Endodermal cell (in vitro differentiated cells): ENCODE data around the gene GSX2. TPM values are rescaled to one million over a fixed set of nuclear protein-coding genes. Genes with fewer than 3 reads are reported as not detected.

Source experiments
- DNase-seq: peaks from one replicate; pipeline ENCODE4 v3.0.0-alpha.2; 2017
- H3K27ac ChIP-seq: 2 replicates; pipeline ENCODE4 v1.5.1; 2013; ENCODE audit warnings: mild to moderate bottlenecking, low read depth, low read length, moderate library complexity
- H3K27me3 ChIP-seq: 2 replicates; pipeline ENCODE4 v1.6.1; 2013; ENCODE audit warnings: mild to moderate bottlenecking, low read length, moderate library complexity; ENCODE audit not compliant: insufficient read depth, control insufficient read depth, poor library complexity, severe bottlenecking
- H3K36me3 ChIP-seq: 2 replicates; pipeline ENCODE4 v1.7.0; 2013; ENCODE audit warnings: mild to moderate bottlenecking, low read length, moderate library complexity; ENCODE audit not compliant: control insufficient read depth, insufficient read depth
- H3K4me1 ChIP-seq: one replicate; pipeline ENCODE4 v1.7.0; 2013; ENCODE audit warnings: low read length; ENCODE audit not compliant: control insufficient read depth, insufficient read depth
- H3K4me3 ChIP-seq: 2 replicates; pipeline ENCODE4 v1.5.1; 2013; ENCODE audit warnings: mild to moderate bottlenecking, low read length, moderate library complexity
- H3K9ac ChIP-seq: 2 replicates; pipeline ENCODE4 v1.6.1; 2013; ENCODE audit warnings: mild to moderate bottlenecking, low read length, moderate library complexity; ENCODE audit not compliant: poor library complexity, severe bottlenecking; ENCODE audit errors: extremely low read depth
- H3K9me3 ChIP-seq: 2 replicates; pipeline ENCODE4 v1.6.1; 2013; ENCODE audit warnings: mild to moderate bottlenecking, low read length, moderate library complexity; ENCODE audit not compliant: control insufficient read depth
- H3K27ac Mint-ChIP-seq: 2 replicates; pipeline ENCODE4 v1.8.0; 2020; ENCODE audit warnings: mixed read lengths
- H3K27me3 Mint-ChIP-seq: 2 replicates; pipeline ENCODE4 v1.8.0; 2021; ENCODE audit warnings: mild to moderate bottlenecking, mixed read lengths; ENCODE audit not compliant: insufficient read depth
- H3K36me3 Mint-ChIP-seq: 2 replicates; pipeline ENCODE4 v1.8.0; 2020; ENCODE audit warnings: low read depth, mixed read lengths
- H3K4me1 Mint-ChIP-seq: 2 replicates; pipeline ENCODE4 v1.8.0; 2020; ENCODE audit warnings: mixed read lengths
- H3K4me3 Mint-ChIP-seq: 2 replicates; pipeline ENCODE4 v1.8.0; 2020; ENCODE audit warnings: mild to moderate bottlenecking, moderate library complexity, mixed read lengths
- H3K9me3 Mint-ChIP-seq: 2 replicates; pipeline ENCODE4 v1.8.0; 2020; ENCODE audit warnings: mild to moderate bottlenecking, mixed read lengths
- CTCF ChIP-seq: fragments of 200-600 bp; sonication (generic); conservative IDR thresholded peaks from 2 replicates; pipeline ENCODE4 v1.5.0; 2021; ENCODE audit warnings: antibody characterized with exemption, mild to moderate bottlenecking
- WGBS, 2 experiments: methylation state at CpG; one replicate each; pipeline versions ENCODE4 v1.1.5 to v1.1.7; 2013; ENCODE audit warnings: missing lambda C conversion rate in 2 of 2, mixed read lengths in 1 of 2; ENCODE audit not compliant: insufficient coverage in 1 of 2, insufficient read length in 1 of 2; 5-methylcytosine and 5-hydroxymethylcytosine counted together
- total RNA-seq, 2 donors: library from RNA; stranded (reverse); fragmentation: NEBNext Ultra II Directional in 1 of 2; extraction: Animal tissue kit (Norgen Biotek cat#: 25700) in 1 of 2; gene quantifications; 2 replicates in 1 of 2; 3 replicates in 1 of 2; pipeline ENCODE4 v1.2.1, GENCODE V29; 2021

GSX2 gene
- total RNA-seq, 2 donors from 2014 or later: not detected

GRCh38 chr4:54139332-54139731 lies 39.4 kb downstream of the GSX2 start:
- H3K27ac ChIP-seq: no peak overlapping the region
- peaks cover 4% of the 10 kb centered on the region for H3K4me1 Mint-ChIP-seq
- 87 to 95% methylated on average over 3 to 4 of the region's 4 CpGs for WGBS, 2 experiments
- H3K4me3 Mint-ChIP-seq: no peak overlapping the region
- H3K27me3 ChIP-seq: peaks cover 6% of the 10 kb centered on the region
- H3K4me1 ChIP-seq: no peaks in the 10 kb centered on the region
- H3K9me3 Mint-ChIP-seq: no peaks in the 10 kb centered on the region
- peaks cover 4% of the 10 kb centered on the region for H3K27me3 Mint-ChIP-seq
- DNase-seq: no peak
- TF ChIP-seq CTCF: no peak
- H3K9ac ChIP-seq: no peak overlapping the region
- H3K9me3 ChIP-seq: no peaks in the 10 kb centered on the region
- H3K27ac Mint-ChIP-seq: peak overlapping the region; percentile 32
- no peaks in the 10 kb centered on the region for H3K36me3 ChIP-seq
- no peaks in the 10 kb centered on the region for H3K36me3 Mint-ChIP-seq
- H3K4me3 ChIP-seq: no peak overlapping the region

GRCh38 chr4:54140287-54140686 lies 40.3 kb downstream of the GSX2 start:
- no peak for DNase-seq
- no peaks in the 10 kb centered on the region for H3K9me3 Mint-ChIP-seq
- no peaks in the 10 kb centered on the region for H3K9me3 ChIP-seq
- H3K4me3 ChIP-seq: no peak overlapping the region
- TF ChIP-seq CTCF: no peak
- peaks cover 6% of the 10 kb centered on the region for H3K27me3 ChIP-seq
- no peak overlapping the region for H3K27ac Mint-ChIP-seq
- H3K9ac ChIP-seq: no peak overlapping the region
- H3K36me3 ChIP-seq: no peaks in the 10 kb centered on the region
- no peak overlapping the region for H3K27ac ChIP-seq
- peaks cover 4% of the 10 kb centered on the region for H3K27me3 Mint-ChIP-seq
- H3K36me3 Mint-ChIP-seq: no peaks in the 10 kb centered on the region
- WGBS, 2 experiments: 91% methylated on average over 1 of the region's 1 CpG; no CpG with 5 or more reads in 1 of the 2 experiments
- H3K4me3 Mint-ChIP-seq: no peak overlapping the region
- peaks cover 4% of the 10 kb centered on the region for H3K4me1 Mint-ChIP-seq
- H3K4me1 ChIP-seq: no peaks in the 10 kb centered on the region

- H3K27me3 ChIP-seq: no peaks in the 10 kb centered on the region
- no peaks in the 10 kb centered on the region for H3K9me3 ChIP-seq
- H3K4me1 ChIP-seq: no peaks in the 10 kb centered on the region
- no peak overlapping the region for H3K9ac ChIP-seq
- no peaks in the 10 kb centered on the region for H3K36me3 ChIP-seq
- 96% methylated on average over 2 of the region's 2 CpGs; no CpG with 5 or more reads in 1 of the 2 experiments for WGBS, 2 experiments
- H3K27ac ChIP-seq: no peak overlapping the region
- H3K4me3 ChIP-seq: no peak overlapping the region
- peaks cover 7% of the 10 kb centered on the region for H3K9me3 Mint-ChIP-seq
- no peak for TF ChIP-seq CTCF
- H3K27me3 Mint-ChIP-seq: peaks cover 5% of the 10 kb centered on the region
- H3K4me1 Mint-ChIP-seq: peaks cover 4% of the 10 kb centered on the region
- no peak overlapping the region for H3K27ac Mint-ChIP-seq
- no peak for DNase-seq
- no peaks in the 10 kb centered on the region for H3K36me3 Mint-ChIP-seq
- H3K4me3 Mint-ChIP-seq: no peak overlapping the region
Measured at GRCh38 chr4:54144199-54144598, 44.2 kb downstream of the GSX2 start.
